ENCODE measurements around the gene TTC22.

Gene TTC22

GRCh38 chr1:54798769-54799641, 2.1 kb downstream of the TTC22 start:
- TF ChIP-seq, protein P1, sequence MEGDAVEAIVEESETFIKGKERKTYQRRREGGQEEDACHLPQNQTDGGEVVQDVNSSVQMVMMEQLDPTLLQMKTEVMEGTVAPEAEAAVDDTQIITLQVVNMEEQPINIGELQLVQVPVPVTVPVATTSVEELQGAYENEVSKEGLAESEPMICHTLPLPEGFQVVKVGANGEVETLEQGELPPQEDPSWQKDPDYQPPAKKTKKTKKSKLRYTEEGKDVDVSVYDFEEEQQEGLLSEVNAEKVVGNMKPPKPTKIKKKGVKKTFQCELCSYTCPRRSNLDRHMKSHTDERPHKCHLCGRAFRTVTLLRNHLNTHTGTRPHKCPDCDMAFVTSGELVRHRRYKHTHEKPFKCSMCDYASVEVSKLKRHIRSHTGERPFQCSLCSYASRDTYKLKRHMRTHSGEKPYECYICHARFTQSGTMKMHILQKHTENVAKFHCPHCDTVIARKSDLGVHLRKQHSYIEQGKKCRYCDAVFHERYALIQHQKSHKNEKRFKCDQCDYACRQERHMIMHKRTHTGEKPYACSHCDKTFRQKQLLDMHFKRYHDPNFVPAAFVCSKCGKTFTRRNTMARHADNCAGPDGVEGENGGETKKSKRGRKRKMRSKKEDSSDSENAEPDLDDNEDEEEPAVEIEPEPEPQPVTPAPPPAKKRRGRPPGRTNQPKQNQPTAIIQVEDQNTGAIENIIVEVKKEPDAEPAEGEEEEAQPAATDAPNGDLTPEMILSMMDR (IDR thresholded peaks at IDR 0.05; ENCODE audit: low read depth, low read length): no peak
- no peak for DNase-seq (ENCODE audit: extremely low read depth, low read depth)

- no peak for DNase-seq (ENCODE audit: extremely low read depth, low read depth)
- TF ChIP-seq, protein P1 (IDR thresholded peaks at IDR 0.05; ENCODE audit: low read depth, low read length): no peak
These were observed 2.9 kb downstream of the TTC22 start for GRCh38 chr1:54798206-54798605.

DNA sequence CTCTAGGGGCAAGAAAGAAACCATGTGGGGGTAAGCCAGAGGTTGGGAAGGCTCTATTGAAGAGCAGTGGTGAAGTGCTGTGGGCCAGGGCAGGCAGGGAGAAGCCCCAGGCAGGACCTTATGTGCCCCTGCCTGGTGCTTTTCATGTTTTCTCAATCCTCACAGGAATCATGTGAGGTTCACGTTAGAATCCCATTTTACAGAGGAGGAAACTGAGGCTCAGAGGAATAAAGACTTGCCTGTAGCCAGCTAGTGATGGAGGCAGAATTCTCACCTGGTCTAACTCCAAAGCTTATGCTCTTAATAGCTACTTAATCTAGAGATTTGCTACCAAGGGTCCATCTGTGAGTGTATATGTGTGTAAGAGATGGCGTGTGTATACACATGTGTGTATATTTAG, 4.2 kb downstream of the TTC22 start:
- TF ChIP-seq, protein P1 (IDR thresholded peaks at IDR 0.05; ENCODE audit: low read depth, low read length): no peak

GRCh38 chr1:54795841-54796468, 5.2 kb downstream of the TTC22 start:
- no peak for DNase-seq (ENCODE audit: extremely low read depth, low read depth)
- TF ChIP-seq, protein P1 (IDR thresholded peaks at IDR 0.05; ENCODE audit: low read depth, low read length): no peak

More for the DNA sequence above, 4.2 kb downstream of the TTC22 start:
- DNase-seq (ENCODE audit: extremely low read depth, low read depth): no peak

DNA sequence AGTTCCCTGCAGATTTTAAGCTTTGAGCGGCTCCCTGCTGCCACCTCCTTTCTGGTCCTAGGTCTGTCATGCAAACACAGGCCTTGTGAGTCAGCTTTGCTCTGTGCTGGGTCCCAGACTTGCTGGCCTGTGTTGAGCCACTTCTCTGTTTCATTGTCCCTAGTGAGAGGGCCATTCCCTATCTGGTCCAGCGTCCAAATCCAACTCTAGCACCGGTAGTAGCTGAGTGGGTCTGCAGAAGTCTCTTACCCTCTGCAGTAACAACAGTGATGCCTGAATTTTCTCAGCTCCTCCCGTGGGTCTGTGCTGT, 5.8 kb downstream of the TTC22 start:
- TF ChIP-seq, protein P1 (IDR thresholded peaks at IDR 0.05; ENCODE audit: low read depth, low read length): no peak

GRCh38 chr1:54794451-54795355, 6.4 kb downstream of the TTC22 start:
- TF ChIP-seq, protein P1 (IDR thresholded peaks at IDR 0.05; ENCODE audit: low read depth, low read length): no peak
- no peak for DNase-seq (ENCODE audit: extremely low read depth, low read depth)

More for the DNA sequence above, 5.8 kb downstream of the TTC22 start:
- DNase-seq (ENCODE audit: extremely low read depth, low read depth): no peak

All from AG09319 (cell line).